Vagina (tissue), 2 donors: ENCODE data around the gene ELANE.

Experiments used
- POLR2A ChIP-seq, 2 donors: fragments of 450-650 bp; IDR thresholded peaks; one replicate each; pipeline ENCODE4 v1.6.1; 2017; ENCODE audit warnings: antibody characterized with exemption in 2 of 2, mild to moderate bottlenecking in 2 of 2, moderate library complexity in 2 of 2
- TF ChIP-seq, protein P1 (sequence below), 3 experiments: fragments of 450-650 bp in 2 of 3; fragments of 200-600 bp in 1 of 3; sonication (generic) in 1 of 3; IDR thresholded peaks; one replicate each; pipeline ENCODE4 v1.5.1; 2017 to 2019; ENCODE audit warnings: antibody characterized with exemption in 3 of 3, mild to moderate bottlenecking in 2 of 3, moderate library complexity in 2 of 3

DNA sequence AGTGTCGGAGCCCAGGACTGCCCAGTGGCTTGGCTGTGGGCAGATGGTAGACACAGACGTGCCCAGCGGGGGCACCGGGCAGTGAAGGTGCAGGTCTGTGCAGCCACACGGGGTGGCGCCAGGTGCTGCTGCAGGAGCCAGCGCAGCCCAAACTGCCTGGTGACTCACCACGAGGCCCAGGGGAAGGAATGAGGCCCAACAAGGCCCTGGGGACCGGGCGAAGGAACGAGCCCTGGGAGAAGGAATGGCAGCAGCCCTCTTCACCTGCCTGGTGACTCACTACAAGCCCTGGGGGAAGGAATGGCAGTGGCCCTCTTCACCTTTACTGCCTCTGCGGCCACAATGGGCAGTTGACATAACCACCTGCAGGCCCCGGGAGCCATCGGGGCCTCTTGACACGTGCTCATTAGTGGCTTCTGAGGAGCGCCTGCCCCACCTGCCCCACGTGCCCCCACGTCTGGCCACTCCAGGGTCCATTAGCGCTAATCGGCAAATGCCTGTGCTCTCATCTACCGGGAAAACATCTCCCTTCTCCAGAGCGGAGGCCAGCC, 31.6 kb downstream of the ELANE start:
- TF ChIP-seq POLR2A (IDR thresholded peaks at IDR 0.05), result no peak
- TF ChIP-seq, protein P1, sequence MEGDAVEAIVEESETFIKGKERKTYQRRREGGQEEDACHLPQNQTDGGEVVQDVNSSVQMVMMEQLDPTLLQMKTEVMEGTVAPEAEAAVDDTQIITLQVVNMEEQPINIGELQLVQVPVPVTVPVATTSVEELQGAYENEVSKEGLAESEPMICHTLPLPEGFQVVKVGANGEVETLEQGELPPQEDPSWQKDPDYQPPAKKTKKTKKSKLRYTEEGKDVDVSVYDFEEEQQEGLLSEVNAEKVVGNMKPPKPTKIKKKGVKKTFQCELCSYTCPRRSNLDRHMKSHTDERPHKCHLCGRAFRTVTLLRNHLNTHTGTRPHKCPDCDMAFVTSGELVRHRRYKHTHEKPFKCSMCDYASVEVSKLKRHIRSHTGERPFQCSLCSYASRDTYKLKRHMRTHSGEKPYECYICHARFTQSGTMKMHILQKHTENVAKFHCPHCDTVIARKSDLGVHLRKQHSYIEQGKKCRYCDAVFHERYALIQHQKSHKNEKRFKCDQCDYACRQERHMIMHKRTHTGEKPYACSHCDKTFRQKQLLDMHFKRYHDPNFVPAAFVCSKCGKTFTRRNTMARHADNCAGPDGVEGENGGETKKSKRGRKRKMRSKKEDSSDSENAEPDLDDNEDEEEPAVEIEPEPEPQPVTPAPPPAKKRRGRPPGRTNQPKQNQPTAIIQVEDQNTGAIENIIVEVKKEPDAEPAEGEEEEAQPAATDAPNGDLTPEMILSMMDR (IDR thresholded peaks at IDR 0.05), result no peak
